ENCODE results near the gene F2RL2.

F2RL2 gene

DNA sequence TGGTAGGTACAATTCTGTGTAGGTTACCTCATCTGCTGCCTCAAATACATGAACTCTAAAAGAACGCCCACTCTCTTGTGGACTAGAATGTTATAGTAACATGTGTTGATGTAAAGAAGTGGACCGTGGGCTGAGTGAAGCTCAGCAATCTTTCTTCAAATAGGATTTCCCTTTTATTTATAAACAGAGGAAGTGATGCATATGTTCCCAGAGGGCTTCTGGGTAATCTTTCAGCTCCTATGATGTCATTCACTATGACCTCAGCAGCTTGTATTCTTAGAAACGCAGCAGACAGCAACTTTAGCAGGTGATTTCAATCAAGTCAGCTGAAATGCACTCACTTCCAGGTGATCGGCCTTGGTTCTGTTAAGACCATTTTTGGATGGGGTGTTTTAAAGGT lies 14.4 kb downstream of the F2RL2 start:
- TF ChIP-seq, protein P1, sequence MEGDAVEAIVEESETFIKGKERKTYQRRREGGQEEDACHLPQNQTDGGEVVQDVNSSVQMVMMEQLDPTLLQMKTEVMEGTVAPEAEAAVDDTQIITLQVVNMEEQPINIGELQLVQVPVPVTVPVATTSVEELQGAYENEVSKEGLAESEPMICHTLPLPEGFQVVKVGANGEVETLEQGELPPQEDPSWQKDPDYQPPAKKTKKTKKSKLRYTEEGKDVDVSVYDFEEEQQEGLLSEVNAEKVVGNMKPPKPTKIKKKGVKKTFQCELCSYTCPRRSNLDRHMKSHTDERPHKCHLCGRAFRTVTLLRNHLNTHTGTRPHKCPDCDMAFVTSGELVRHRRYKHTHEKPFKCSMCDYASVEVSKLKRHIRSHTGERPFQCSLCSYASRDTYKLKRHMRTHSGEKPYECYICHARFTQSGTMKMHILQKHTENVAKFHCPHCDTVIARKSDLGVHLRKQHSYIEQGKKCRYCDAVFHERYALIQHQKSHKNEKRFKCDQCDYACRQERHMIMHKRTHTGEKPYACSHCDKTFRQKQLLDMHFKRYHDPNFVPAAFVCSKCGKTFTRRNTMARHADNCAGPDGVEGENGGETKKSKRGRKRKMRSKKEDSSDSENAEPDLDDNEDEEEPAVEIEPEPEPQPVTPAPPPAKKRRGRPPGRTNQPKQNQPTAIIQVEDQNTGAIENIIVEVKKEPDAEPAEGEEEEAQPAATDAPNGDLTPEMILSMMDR (IDR thresholded peaks at IDR 0.05) = no peak

DNA sequence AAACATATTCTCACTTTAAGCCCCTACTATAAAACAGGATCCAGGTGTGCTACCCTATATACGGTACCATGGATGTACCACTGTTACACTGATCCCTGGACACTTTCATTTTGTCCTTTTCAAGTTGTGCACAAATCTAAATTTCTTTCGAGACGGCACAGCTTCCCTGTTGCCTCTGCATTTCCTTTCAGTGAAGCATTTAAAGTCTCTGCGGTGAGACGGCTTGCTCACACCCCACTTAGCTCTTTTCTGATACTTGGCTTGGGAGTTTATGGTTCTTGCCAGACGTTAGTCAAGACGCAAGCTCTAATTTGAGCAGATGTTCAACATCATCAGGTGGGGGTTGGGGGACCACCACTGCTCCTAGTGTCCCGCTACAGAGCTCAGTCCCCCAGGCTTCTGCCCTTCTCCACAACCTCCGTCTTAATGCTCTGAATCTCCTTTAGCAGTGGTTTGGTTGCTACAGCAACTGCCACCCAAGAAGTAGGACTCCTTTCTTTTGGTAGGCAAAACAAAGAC lies 15.8 kb downstream of the F2RL2 start:
- TF ChIP-seq, protein P1 (IDR thresholded peaks at IDR 0.05) = no peak

DNA sequence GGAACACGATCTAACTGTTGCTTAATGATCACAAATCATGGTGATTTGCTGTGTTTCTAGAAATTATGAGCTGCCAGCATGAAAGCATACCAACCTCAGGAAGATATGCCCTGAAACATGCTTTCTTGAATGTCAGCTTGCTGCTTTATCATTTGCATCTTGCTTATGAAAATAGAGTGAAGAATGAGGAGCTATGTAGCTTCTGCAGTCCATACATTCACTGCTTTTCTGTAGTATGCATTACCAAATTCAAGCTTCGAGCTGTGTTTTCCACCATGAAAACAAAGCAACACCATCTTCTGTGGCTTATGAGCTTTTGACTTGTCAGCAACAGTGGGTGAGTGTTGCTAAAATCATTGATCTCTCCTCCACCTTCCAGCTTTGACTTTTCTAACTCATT lies 16.5 kb downstream of the F2RL2 start:
- TF ChIP-seq, protein P1 (IDR thresholded peaks at IDR 0.05) = no peak

DNA sequence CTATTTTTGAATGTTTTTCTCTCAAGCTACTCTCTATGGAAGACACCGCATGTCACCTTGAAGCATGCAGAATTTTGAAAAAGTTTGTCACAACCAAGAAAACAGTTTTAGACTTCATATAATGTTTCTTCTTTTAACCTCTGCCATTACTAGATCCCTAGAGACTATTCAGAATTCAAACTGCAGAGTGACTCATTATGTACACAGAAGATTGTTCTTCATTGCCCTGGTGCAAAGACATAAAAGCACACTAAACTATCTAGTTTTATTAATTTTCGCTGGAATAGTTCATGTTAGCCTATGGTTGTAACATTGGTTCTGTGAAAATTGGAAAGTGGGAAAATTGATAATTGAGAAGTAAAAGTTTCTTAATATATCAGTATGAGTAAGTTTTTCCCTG lies 18.4 kb downstream of the F2RL2 start:
- TF ChIP-seq, protein P1 (IDR thresholded peaks at IDR 0.05) = no peak

DNA sequence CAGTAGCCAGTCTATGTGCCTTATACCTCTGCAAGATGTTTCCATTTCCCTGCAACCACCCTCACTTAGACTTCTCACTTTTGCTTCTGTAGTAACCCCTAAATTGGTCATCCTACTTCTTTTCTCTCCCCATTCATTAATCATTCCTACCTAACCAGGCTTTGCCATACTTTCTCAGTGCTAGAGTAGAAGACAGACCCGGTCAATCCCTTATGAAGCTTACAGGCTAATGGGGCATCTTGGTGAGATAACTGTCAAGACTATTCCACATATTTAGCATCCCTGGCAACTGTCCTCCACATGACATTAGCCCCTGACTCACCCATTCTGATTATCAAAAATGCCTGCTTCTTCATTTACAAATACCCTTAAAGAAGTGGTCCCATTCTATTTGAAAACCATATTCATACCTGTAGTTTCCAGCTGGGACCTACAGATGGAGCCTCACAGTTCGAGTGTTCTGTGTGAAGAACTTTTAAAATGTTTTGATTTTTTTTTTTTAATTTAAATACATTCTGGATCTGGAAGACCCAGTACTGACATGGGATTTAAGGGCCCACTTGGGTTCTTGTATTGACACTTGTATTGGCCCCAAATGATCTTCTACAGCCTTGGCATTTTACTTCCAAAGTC lies 21.0 kb downstream of the F2RL2 start:
- TF ChIP-seq, protein P1 (IDR thresholded peaks at IDR 0.05) = no peak

DNA sequence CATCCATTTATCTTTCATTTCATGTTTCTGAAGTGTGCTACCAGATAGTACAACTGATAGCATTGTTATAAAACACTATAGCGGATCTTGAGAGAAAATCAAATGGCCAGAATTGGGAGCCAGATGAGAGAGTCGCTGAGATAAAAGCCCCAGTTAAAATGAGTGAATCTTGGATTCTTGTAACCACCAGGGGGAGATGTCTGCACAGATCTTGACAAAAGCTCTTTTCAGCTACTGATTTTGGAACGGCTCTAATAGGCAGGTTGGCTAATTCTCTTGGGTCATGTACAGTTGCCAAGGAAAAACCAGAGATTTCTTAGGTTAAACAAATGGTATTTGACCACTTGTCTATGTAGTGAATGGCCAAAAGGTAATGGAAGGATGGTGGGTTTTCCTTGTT lies 21.7 kb downstream of the F2RL2 start:
- TF ChIP-seq, protein P1 (IDR thresholded peaks at IDR 0.05) = peak; percentile 63

DNA sequence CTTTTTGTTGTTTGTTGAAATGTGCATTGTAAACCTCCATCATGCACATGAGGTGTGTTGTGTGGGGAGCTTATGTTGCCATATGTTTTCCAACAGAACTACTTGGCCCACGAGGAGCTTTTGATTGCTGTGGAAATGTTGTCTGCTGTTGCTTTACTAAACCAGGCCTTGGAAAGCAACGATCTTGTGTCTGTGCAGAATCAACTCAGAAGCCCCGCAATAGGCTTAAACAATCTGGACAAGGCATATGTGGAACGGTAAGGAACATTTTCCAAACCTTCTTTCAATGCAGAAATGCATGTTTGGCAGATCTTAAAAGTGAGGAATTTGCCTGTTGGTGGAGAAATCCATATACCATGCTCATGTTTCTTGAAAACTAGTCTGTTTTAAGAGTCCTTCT lies 22.5 kb downstream of the F2RL2 start:
- TF ChIP-seq, protein P1 (IDR thresholded peaks at IDR 0.05) = no peak

DNA sequence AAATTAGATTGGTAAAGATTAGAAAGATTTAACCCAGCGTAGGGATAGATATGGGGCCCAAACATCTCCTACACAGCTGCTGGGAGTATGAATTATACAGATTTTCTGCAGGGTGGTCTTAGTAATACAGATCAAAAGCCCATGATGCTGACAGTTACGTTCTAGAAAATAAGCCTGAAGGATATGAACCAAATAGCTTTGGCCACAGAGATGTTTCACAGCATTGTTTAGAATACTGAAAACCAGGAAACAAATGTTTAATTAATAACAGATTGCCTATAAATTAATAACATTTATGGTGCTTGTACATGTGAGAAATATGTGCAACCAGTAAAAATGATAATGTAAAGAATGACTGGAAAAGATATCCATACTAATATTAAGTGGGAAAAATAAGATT lies 24.7 kb downstream of the F2RL2 start:
- TF ChIP-seq, protein P1 (IDR thresholded peaks at IDR 0.05) = no peak

All from LNCAP (cell line).